HG03060 (cell line): Measurements from ENCODE around the gene PEX26.
"Not testable (repeated sequence)": the region's sequence is repeated elsewhere in the genome, so short reads cannot be mapped to it uniquely, and the experiment has no call there.

Experiments
- ATAC-seq: cut with Tn5 transposase; IDR thresholded peaks from one replicate; pipeline ENCODE4 v1.9.1; 2021; ENCODE audit warnings: low read depth, moderate number of reproducible peaks; ENCODE audit not compliant: unreplicated experiment

Gene PEX26

GRCh38 chr22:18093661-18094060, 15.9 kb downstream of the PEX26 start:
- ATAC-seq = no peak

- no peak for ATAC-seq
Measured at GRCh38 chr22:18095101-18095805, 17.5 kb downstream of the PEX26 start.

- no peak for ATAC-seq
Measured at GRCh38 chr22:18096823-18097222, 19.0 kb downstream of the PEX26 start.

GRCh38 chr22:18100781-18101180, 23.0 kb downstream of the PEX26 start:
- ATAC-seq = no peak

GRCh38 chr22:18101536-18101935, 23.7 kb downstream of the PEX26 start:
- no peak for ATAC-seq

- ATAC-seq = no peak
Measured at GRCh38 chr22:18103527-18104269, 25.9 kb downstream of the PEX26 start.

- no peak for ATAC-seq
Measured at GRCh38 chr22:18104566-18104965, 26.8 kb downstream of the PEX26 start.

- ATAC-seq = not testable (repeated sequence)
Measured at GRCh38 chr22:18105981-18106380, 28.2 kb downstream of the PEX26 start.

- not testable (repeated sequence) for ATAC-seq
Measured at GRCh38 chr22:18106550-18107341, 29.0 kb downstream of the PEX26 start.

GRCh38 chr22:18108187-18108586, 30.4 kb downstream of the PEX26 start:
- no peak for ATAC-seq

GRCh38 chr22:18109410-18110193, 31.8 kb downstream of the PEX26 start:
- ATAC-seq = no peak

- ATAC-seq = no peak
Measured at GRCh38 chr22:18110194-18110953, 32.6 kb downstream of the PEX26 start, which contains the start of gene TUBA8. Gene TUBA8, plus strand, starts transcription at chr22:18110809. Its CDS starts 57 bp downstream, at chr22:18110866.

- ATAC-seq = no peak
Measured at GRCh38 chr22:18110954-18111758, 33.4 kb downstream of the PEX26 start.

- no peak for ATAC-seq
Measured at GRCh38 chr22:18111759-18112330, 34.1 kb downstream of the PEX26 start.

GRCh38 chr22:18112440-18112839, 34.6 kb downstream of the PEX26 start:
- no peak for ATAC-seq

GRCh38 chr22:18113680-18114394, 36.0 kb downstream of the PEX26 start:
- ATAC-seq = no peak

- ATAC-seq = no peak
Measured at GRCh38 chr22:18114495-18114894, 36.7 kb downstream of the PEX26 start.
